SH-SY5Y (cell line): ENCODE measurements around the gene OTOF.

Source experiments
- GATA2 ChIP-seq: IDR thresholded peaks from 2 replicates; pipeline ENCODE4 v1.6.1; 2011; ENCODE audit warnings: mild to moderate bottlenecking, low read depth, low read length
- GATA3 ChIP-seq: IDR thresholded peaks from 2 replicates; pipeline ENCODE4 v1.6.1; 2011; ENCODE audit warnings: low read depth, mild to moderate bottlenecking, low read length, moderate library complexity

DNA sequence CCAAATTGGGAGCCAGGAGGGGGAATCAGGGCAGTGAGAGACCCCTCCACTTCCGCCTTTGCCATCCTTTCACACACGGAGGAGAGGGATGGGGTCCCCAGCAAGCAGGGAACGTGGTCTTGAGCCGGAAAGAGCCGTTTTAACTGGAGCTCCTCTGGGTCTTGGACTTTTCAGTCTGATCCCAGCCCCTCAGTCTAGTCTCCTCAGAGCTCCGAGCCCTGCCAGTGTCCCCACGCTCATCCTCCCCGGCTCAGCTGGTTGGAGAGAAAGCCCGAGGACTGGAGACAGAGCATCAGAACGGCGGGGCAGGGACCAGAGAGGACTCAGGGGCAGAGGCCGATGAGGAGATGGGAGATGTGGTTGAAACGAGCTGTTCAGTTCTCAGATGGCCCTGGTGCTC is 26.1 kb upstream of the OTOF start:
- TF ChIP-seq GATA2 (no peak), GATA3 (no peak)
